ENCODE results near the gene MICA.
"Not testable (repeated sequence)": the region's sequence is repeated elsewhere in the genome, so short reads cannot be mapped to it uniquely, and the experiment has no call there.

The MICA gene

DNA sequence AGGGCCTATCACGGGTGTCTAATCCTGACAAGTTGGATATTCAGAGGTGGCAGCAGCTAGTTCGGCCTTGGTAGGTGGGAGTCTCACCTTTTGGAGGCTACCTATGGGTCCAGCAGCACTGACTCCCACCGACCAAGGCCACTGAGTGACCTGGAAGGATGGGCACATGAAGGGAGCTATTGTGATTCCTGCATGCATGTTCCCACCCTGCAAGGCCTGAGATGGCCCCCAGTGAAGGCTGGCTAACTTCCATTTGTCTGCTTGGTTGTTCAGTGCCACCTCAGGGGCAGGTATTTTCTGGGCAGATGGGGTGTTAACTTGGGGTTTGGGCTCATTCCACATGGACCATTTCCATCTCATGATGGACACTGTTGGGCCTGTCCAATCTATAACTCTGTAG lies 18.4 kb upstream of the MICA start:
- no peak for DNase-seq

DNA sequence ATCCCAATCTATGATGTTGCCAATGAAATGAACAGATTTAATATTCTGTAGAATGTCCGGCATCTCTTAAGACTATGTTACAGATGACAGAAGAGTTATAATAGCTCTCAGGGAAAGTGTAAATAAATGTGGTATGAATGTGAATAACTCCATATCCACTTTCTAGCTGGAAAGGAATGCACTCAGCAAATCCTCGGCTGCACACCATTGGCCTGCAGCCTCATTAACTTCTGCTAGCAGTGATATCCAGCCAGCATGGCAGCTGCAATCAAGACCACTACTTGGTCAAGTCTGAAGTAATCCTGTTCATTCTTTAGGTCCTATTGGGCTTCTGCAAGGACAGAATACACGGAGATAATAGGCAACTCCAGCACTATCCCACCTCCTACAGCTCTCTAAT lies 17.3 kb upstream of the MICA start:
- DNase-seq, result no peak

DNA sequence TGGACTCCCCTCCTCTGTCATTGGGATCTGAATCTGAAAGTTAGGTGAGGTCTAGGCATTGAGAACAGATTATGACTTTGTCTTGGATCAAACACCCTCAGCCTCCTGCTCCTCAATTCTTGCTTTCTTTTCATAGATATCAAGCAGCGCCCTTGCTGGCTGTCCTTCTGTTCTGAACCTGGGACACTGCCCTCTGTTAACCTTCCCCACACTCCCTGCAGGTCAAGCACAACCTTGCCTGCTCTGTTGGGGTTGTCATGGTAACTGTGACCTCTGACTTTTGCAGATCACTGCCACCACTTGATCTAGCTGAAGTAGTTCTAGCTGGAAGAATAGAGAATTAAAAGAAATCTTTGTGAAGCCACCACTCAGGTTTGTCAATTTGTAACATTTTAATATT lies 16.4 kb upstream of the MICA start:
- DNase-seq, result no peak

DNA sequence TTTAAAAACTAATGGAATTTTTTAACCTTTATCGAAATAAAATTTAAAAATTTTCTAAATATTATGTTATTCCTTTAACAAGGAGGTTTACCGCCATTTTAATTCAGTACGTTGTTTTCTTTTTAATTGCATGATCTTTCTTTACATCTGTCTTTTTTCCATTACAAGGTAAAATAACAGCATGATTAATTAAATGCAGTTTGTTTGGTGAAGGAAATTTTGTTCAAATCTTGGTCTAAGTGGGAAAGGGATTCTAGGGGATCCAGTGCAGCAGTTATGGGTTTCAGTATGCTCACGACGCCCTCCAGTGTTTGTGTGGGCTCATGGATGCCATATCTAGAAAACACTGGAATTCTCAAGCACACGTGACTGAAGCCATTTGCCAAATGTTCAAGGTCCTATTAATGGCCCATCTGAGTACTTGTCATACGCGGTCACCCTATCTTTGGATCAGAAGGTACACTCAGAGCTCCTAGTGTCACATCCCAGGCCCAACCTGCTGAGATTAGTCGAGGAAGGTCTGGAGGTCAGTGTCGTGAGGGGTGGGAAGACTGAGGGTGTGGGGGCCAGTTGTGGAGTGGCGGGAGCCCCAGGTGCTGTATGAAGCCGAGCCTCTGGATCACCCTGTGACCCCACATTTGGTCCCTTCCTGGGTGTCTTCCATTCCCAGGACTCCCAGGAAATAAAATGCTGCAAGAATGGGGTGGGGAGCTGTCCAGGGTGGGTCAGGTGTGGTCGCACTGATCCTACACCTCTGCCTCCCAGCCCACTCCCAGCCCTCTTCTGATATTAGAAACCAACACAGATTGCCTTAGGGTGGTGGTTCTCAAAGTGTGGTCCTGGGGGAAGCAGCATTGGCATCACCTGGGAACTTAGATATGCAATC lies 14.2 kb upstream of the MICA start:
- not testable (repeated sequence) for DNase-seq

DNA sequence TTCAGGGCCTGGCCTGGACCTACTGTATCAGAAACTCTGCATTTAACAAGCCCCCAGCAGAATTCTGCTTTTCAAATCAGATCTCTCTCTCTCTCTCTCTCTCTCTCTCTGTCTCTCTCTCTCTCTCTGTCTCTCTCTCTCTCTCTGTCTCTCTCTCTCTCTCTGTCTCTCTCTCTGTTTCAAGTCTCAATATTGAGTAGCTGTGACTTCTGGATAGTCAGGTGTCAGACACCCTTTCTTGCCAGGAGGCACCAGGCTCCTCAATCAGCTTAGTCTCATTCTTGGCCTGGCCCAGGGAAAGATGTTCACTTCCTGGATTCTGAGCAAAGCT lies 13.6 kb upstream of the MICA start:
- DNase-seq, result not testable (repeated sequence)

DNA sequence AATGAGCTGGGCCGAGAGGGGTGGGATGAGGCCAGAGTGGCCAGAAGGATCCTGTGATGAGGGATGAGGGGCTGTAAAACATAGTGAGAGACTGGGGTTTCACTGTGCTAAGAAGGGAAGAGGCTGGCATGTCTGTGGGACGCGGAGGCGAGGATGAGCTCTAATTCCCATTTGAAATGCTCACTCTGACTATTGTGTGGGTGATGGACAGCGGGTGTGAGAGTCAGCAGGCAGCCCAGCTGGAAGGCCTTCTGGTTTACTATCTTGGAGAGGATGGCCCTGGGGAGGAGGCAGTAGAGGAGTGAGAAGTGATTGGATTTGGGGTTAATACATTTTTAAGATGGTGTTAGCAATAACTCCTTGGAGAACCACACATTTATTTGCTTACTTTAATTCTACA lies 9.5 kb upstream of the MICA start:
- no peak for DNase-seq

DNA sequence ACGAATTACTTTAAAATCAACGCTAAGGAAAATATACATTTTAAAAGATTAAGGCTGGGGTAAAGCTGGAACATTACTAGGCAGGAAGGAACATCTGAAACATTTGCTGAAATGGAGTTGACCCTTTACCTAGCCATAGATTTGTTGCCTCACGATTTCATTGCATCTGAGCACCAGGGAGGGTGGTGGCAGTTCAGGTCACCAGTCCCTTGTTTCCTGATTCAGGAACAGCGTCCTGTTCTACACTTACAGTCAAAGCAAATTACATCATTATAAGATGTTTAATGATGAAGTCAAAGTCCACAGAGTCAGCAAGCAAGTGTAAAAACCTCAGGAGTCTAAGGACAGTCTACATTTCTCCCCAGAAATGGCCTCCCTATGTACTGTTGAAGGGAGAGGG lies 9.0 kb upstream of the MICA start:
- no peak for DNase-seq

DNA sequence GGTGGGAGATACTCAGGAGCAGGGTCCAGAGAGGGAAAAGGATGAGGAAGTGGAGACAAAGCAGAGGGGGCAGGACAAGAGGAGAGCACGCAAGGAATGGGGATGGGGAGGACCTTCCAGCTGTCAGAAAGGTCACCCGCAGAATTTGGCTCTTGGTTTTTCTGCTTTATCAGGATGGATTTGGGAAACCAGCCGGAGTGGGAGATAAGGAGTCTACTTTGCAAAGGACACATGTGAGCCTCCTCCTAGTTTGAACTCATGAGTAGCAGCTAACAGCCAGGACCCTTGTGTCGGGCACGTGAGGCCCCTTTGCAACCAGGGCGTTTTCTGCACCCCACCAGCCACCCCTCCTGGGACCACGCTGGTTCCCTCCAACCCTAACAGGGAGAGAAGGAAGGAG lies 7.6 kb upstream of the MICA start:
- DNase-seq, result no peak

DNA sequence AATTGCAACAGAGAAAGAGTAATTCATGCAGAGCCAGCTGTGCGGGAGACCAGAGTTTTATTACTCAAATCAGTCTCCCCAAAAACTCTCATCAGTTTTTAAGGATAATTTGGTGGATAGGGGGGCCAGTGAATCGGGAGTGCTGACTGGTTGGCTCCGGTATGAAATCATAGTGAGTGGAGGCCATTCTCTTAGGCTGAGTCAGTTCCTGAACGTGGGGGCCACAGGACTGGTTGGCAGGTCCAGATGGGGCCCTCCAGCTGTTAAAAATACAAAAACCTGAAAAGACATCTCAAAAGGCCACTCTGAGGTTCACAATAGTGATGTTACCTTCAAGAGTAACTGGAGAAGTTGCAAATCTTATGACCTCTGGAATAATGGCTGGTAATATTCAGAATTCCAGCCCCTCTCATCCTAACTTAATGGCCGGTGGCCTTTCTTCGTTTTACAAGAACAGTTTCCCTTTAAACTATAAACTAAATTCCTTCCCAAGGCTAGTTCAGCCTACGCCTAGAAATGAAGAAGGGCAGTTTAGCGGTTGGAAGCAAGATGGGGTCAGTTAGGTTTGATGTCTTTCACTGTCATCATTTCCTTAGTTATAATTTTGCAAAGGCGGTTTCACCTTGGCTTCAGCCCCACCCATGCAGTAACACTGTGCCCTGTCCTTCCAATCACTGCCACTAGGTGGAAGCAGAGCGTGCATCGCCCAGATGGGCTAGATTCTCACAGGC lies 6.8 kb upstream of the MICA start:
- no peak for DNase-seq

DNA sequence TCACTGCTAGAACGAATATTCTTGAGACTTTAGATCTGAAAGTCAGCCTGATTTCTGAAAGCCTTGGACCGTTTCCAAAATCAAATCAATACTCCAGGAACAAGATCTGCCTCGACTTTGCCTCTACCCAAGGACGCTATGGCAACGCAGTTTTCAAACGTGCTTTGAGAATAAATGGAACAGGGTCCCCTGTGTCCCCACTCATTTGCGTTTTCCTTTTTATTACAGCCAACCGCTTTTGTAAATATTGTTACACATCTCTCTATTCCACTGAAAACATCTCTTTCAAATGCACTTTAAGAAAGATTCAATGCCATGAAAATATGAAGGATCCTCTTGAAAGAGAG lies 6.3 kb upstream of the MICA start:
- DNase-seq, result not testable (repeated sequence)

DNA sequence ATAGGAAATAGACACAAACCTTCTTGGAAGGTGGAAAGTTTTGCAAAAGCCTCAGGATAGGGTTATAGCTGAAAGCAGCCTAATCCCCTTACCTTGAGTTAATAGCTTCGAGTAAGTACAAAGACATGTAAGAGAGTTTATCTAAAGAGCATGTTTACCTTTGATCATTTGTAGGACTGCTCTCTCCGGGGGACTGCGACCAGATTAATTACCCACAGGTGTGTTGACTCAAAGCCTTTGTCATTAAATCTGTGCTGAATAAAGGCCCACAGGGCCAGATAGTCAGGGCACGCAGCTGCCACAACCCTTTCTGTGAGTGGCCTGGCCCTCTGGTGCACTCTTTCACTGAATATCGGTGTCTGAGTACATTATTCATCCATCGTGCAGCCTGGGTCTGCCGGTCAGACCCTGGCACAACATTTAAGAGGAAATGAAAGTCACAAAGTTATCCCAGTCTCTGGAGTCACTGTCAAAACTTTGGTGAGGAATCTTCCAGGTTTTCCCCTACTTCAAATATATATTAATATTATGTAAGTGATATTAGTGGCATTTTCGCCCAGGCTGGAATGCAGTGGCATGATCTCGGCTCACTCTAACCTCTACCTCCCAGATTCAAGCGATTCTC lies 5.4 kb upstream of the MICA start:
- no peak for DNase-seq

DNA sequence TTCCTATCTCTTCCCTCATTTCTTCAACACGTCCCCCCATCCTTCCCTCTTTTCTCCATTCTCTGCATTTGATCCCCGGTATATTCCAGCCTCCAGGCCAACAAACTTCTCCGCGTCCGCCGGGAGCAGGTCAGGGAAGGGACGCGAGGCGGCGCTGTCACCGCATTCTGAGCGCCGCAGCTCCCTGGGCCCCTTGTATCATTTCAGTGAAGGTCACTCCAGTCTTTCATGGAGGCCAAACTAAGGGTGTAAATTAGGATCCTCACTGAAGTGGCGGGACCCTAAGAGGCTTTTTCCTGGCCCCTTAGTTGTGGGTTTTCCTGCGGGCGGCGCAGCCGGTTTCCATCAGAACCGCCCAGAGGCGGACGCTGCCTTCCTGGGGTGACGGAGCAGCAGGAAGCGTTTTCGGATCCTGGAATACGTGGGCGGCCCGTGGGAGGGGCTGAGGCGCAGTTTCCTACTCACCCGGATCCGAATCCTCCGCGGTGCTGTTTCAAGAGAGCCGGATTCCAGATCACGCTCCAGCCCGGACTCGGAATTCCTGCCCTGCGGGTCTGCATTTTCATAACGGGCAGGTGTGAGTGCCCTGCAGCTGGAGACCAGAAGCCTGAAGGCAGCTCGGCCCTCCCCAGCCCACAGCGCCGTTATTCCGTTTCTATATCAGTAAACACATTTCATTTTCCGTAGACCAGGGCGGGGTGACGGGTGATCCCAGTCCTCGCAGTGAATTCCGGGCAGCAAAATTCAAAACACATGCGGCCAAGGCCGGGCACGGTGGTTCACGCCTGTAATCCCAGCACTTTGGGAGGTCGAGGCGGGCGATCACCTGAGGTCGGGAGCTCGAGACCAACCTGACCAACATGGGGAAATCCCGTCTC lies 3.6 kb upstream of the MICA start:
- DNase-seq, result peak; percentile 71

DNA sequence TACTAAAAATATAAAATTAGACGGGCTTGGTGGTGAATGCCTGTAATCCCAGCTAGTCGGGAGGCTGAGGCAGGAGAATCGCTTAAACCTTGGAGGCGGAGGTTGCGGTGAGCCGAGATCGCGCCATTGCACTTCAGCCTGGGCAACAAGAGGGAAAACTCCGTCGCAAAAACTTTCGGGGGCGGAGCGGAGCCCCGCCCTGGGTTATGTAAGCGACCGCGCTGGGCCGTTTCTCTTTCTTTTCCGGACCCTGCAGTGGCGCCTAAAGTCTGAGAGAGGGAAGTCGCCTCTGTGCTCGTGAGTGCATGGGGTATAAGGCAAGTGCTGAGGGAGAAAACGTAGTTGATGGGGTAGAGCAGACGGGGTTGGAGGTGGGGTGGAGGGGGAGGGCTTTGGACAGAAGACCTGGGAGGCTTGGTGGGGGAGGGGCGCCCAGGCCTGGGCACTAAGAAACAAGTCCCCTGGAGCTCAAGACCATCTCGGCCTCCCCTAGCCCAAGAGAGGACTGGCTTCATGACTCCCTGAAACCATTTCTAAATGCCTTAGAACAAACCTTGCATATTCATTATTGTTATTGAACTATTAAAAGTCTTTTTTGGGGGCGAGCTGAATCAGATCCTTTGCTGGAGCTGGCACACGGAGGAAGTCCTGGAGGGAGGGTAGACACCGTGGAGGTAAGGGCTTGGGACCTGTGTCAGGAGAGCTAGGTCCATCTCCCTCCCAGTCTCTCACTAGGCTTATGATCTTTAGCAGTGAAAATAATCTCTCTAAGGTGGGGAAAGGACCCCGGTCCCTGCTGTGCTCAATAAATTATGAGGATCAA lies 2.7 kb upstream of the MICA start:
- peak; percentile 74 for DNase-seq

DNA sequence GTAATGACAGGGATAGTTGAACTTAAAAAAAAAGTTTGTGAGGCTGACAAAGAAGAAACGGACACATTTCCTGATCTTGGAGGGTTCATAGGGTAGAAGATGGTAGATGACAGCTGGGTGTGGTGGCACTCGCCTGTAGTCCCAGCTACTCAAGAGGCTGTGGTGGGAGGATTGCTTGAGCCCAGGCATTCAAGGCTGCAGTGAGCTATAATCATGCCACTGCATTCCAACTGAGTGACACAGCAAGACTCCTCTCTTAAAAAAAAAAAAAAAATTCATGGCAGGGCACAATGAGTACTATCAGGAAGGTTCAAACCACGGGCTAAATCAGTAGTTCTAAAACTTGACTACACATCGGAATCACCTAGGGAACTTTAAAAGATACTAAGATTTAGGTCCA lies 2.0 kb upstream of the MICA start:
- no peak for DNase-seq

DNA sequence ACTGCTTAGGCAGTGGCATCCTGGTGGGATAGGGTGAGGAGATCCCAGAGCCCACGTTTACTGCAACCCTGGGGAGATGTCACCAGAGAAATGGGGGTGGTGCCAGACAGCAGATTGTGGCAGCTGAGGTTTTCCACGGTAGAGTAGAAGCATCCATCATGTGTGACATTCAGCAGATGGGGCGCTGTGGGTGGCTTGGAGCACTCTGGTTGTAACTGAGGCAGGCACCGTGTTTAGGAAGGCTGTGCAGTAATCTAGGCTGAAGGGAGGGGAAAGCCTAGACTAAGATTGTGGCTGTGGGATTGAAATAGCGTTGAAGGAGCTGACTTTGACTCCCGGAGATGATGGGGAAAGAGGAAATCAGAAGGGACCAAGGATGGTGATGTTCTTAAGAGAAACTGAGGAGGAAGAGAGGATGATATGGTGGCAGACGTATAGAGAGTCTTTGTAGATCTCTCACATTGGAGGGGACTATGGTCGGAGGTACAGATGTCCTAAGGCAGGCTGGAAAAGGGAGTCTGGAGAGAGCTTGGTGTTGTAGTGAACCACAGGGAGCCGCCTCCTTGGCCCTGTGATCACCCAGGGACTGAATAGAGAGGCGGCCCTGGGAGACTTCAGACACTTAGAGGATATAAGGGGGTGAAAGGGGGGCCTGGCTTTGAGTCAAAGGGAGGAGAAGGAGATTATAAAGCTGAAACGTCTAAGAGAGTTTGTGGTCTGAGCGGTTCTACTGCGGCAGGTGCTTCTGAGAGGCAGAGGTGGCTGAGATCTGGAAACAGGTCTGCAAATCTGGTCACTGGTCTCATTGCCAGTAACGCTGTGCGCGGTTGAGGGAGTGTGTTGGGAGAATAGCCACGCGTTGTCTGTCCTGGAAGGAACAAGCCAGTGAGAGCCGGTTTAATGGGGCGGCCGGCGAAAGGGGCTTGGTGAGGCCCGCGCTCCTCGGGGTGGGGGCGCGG lies 792 bp upstream of the MICA start:
- no peak for DNase-seq

DNA sequence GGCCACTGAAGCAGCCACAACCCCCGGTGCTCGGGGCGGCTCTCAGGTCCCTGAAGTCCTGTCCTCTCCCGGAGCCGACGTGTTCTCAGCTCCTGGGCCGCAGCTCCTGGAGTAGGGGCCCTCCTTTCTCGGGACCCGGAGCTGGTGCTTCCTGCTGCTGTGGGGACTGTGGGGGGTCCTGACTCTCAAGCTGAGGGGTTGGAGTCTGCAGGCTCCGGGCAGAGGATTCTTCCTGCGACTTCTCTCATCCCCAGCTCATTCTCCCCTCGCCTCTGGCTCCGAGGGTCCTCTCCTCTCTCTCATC lies 618 bp downstream of the MICA start:
- DNase-seq, result not testable (repeated sequence)

DNA sequence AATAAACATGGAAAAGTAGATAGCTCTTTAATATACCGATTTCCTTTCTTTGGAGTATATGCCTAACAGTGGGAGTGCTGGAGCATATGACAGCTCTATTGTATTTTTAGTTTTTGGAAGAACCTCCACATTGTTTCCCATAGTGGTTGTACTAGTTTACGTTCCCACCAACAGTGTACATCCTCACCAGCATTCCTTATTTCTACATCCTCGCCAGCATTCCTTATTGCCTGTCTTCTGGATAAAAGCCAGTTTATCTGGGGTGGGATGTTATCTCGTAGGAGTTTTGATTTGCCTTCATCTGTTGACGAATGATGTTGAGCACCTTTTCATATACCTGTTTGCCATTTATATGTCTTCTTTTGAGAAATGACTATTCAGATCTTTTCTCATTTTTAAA lies 2.6 kb downstream of the MICA start:
- no peak for DNase-seq

DNA sequence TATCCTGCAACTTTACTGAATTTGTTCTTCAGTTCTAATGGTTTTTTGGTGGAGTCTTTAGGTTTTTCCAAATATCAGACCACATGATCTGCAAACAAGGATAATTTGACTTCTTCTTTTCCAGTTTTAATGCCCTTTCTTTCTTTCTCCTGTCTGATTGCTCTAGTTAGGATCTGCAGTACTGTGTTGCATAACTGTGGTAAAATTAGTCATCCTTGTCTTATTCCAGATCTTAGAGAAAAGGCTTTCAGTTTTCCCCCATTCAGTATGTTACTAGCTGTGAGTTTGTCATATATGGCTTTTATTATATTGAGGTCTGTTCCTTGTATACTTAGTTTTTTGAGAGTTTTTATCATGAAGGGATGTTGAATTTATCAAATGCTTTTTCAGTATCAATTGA lies 4.3 kb downstream of the MICA start:
- DNase-seq, result peak; percentile 33

DNA sequence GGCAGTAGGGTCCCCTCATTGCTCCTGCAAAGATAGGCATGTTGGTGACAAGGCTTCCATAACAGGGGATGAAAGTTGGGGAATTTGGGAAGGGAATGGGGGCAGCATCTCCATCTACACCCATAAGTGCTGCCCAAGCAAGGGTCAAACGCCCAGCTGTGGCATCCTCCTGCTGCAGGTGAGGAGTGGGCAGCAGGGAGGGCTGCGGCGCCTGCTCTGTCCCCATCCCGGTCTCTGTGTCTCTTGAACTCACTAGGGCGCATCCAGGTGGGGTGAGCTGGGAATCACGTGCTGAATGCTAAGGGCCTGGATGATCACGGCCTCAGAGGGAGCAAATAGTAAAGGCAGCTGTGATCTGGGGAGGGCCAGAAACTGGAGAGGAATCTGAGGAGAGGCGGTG lies 9.1 kb downstream of the MICA start:
- DNase-seq, result no peak

DNA sequence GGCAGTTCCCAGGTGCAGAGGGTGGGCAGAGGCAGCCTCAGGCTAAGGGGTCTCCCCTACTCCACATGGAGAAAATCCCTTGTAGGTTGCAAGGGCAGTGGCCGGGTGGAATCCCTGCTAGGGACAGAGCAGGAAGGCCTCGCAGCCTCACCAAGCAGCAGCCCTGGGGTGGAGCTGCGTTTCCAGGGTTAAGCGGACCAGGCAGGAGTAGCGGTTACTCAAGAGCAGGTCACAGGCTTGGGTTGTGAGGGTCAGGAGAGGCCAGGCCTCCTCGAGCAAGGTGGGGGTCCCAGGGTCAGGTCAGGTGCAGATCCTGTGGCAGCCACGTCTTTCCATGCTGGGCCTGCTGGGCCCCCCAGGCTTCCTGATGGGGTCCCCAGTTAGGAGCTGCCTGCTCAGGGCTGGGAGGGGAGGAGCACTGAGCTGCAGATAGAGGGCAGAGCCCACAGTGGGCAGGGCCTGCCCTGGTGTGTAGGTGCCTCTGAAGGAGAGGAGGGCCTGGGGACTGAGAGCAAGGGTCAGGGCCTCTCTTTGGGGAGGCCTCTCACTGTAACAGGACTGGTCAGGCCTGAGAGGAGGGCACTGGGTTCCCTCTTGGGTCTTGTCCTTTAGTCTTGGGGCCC lies 10.9 kb downstream of the MICA start:
- not testable (repeated sequence) for DNase-seq

DNA sequence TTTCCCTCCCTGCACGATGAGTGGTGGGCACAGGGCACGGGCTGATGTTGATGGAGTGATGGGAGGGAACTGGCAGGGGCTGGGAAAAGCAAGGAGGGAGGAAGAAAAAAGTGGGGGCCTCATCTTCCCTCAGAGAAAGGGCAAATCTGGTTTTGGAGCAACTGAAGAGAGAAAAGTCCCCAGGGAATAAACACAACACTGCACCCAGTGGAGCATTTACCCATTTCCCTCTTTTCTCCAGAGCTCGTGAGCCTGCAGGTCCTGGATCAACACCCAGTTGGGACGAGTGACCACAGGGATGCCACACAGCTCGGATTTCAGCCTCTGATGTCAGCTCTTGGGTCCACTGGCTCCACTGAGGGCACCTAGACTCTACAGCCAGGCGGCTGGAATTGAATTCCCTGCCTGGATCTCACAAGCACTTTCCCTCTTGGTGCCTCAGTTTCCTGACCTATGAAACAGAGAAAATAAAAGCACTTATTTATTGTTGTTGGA lies 11.4 kb downstream of the MICA start:
- DNase-seq, result no peak

All from GF-D8 (cell line).